ENCODE results near the gene PLCG2.

Gene PLCG2

DNA sequence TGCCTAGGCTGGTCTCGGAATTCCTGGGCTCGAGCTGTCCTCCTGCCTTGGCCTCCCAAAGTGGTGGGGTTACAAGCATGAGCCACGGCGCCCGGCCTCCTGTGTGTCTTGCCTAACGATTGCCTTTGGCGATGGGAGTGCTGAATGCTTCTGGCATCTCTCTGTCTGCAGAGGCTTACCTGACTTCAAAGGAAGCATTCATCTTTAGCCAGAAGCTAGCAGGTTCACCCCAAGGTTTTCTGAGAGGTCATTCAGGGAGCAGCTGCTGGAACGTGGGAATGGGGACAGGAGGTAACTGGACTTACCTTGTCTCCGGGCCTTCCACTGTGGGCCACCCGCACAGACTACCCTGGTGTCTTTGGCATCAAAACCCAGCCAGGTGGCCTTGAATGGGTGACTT lies 54.7 kb downstream of the PLCG2 start:
- no peak for DNase-seq (ENCODE audit: low read depth)
- H3K4me3 ChIP-seq (ENCODE audit: low read depth, low read length), result no peak overlapping the region
- TF ChIP-seq, protein P1, sequence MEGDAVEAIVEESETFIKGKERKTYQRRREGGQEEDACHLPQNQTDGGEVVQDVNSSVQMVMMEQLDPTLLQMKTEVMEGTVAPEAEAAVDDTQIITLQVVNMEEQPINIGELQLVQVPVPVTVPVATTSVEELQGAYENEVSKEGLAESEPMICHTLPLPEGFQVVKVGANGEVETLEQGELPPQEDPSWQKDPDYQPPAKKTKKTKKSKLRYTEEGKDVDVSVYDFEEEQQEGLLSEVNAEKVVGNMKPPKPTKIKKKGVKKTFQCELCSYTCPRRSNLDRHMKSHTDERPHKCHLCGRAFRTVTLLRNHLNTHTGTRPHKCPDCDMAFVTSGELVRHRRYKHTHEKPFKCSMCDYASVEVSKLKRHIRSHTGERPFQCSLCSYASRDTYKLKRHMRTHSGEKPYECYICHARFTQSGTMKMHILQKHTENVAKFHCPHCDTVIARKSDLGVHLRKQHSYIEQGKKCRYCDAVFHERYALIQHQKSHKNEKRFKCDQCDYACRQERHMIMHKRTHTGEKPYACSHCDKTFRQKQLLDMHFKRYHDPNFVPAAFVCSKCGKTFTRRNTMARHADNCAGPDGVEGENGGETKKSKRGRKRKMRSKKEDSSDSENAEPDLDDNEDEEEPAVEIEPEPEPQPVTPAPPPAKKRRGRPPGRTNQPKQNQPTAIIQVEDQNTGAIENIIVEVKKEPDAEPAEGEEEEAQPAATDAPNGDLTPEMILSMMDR (IDR thresholded peaks at IDR 0.05; ENCODE audit: low read depth, low read length, missing control alignments), result no peak
- in situ Hi-C loops (cut with HindIII; ENCODE audit: low sequenced_read_pairs), result no loop called here

DNA sequence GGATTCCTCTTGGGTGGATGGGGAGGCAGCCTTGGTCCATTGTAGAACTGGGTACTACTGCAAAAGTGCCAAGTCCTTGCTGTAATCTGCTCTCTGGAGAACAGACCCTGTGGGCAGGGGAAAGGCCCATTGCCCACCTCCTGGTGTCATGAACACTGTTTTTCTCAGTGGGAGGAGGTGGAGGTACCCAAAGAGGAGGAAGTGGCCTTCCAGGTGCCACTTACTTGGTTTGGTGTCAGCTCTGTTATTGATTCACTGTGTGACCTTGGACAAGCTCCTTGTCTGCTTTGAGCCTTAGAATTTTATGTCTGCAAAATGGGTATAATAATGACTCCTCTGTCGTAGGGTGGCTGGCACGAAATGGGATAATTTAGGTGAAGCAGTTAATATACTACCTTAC lies 55.8 kb downstream of the PLCG2 start:
- TF ChIP-seq, protein P1 (IDR thresholded peaks at IDR 0.05; ENCODE audit: low read depth, low read length, missing control alignments), result no peak
- DNase-seq (ENCODE audit: low read depth), result no peak
- H3K4me3 ChIP-seq (ENCODE audit: low read depth, low read length), result no peak overlapping the region
- in situ Hi-C loops (cut with HindIII; ENCODE audit: low sequenced_read_pairs), result no loop called here

DNA sequence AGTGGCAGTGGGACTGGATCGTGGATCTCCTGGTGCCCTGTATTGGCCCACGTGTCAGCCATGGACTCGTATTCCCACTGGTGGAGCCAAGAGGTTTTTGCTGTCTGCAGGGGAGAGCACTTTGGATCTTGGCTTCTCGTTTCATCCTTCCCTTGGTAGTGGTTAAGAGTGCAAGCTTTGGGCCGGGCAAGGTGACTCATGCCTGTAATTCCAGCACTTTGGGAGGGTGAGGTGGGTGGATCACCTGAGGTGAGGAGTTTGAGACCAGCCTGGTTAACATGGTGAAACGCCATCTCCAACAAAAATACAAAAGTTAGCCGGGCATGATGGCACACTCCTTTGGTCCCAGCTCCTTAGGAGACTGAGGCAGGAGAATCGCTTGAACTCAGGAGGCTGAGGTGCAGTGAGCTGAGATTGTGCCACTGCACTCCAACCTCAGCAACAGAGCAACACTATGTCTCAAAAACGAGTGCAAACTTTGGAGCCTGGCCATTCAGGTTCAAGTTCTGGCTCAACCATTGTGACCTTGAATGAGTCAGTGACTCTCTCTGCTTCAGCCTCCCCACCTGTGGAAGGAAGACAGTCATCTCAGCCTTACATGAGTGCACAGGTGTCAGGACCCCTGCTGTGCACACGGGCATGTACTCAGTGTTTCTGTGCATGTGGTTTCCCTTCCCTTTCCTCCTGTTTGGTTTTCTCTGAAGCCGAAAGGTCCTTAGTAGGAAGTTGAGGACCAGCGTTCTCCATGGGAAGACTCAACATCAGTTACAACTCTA lies 57.4 kb downstream of the PLCG2 start:
- TF ChIP-seq, protein P1 (IDR thresholded peaks at IDR 0.05; ENCODE audit: low read depth, low read length, missing control alignments), result no peak
- no peak overlapping the region for H3K4me3 ChIP-seq (ENCODE audit: low read depth, low read length)
- DNase-seq (ENCODE audit: low read depth), result no peak
- in situ Hi-C loops (cut with HindIII; ENCODE audit: low sequenced_read_pairs), result no loop called here

DNA sequence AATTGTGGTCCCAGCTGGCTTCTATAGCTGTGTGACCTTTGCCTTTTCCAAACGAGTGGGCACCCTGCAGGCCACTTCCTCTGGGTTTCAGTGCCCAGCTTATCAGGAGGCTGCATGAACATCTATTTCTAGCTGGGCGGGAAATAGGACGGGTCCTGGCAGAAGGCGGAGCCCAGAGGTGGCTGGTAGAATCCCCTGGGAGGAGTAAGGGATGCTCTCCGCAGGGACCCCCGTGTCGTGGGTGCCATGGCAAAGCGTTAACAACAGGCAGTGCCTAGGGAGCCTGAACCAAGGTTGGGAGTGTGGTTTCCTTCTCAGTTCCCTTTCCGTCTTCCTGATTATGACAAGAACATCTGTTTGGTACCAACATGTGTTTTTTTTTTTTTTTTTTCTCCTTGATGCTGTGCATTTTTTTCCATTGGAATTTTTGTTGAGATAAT lies 58.2 kb downstream of the PLCG2 start:
- DNase-seq (ENCODE audit: low read depth), result no peak
- in situ Hi-C loops (cut with HindIII; ENCODE audit: low sequenced_read_pairs), result no loop called here
- TF ChIP-seq, protein P1 (IDR thresholded peaks at IDR 0.05; ENCODE audit: low read depth, low read length, missing control alignments), result no peak
- no peak overlapping the region for H3K4me3 ChIP-seq (ENCODE audit: low read depth, low read length)

DNA sequence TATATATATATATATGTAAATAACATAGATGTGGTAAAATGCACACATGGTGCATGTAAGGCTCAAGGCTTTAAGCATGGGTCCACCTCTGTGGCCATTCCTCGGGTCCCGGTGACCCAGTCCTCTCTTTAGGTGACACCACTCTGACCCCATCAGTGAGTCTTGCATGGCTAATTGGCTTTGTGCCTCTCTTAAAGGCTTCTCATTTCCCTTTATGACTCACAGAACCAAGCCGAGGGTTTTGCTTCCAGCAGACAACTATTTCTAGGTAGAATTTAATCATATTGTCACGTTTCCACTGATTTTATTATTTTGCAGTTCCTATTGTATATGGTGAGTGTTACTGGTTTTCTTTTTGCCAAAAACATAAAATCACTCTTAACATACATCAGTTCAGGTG lies 59.7 kb downstream of the PLCG2 start:
- in situ Hi-C loops (cut with HindIII; ENCODE audit: low sequenced_read_pairs), result no loop called here
- TF ChIP-seq, protein P1 (IDR thresholded peaks at IDR 0.05; ENCODE audit: low read depth, low read length, missing control alignments), result no peak
- no peak for DNase-seq (ENCODE audit: low read depth)
- no peak overlapping the region for H3K4me3 ChIP-seq (ENCODE audit: low read depth, low read length)

DNA sequence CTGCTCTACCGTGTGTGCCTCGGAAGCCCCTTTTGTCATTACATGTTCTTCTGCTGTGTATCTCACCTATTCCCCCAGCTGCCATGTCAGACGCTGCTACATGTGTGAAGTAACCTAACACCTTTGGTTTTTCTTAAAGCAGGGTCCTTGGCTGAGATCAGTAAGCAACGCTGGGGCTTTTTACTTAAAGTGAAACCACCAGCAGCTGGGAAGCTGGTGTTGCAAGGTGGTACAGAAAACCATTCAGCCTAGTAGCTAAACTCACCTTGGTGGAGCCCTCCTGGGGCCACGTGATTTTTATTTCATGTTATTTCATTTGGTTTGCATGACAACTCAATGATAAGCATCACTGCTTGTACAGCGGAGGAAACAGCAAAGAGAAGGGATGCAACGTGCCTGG lies 62.6 kb downstream of the PLCG2 start:
- DNase-seq (ENCODE audit: low read depth), result no peak
- in situ Hi-C loops (cut with HindIII; ENCODE audit: low sequenced_read_pairs), result no loop called here
- TF ChIP-seq, protein P1 (IDR thresholded peaks at IDR 0.05; ENCODE audit: low read depth, low read length, missing control alignments), result no peak
- no peak overlapping the region for H3K4me3 ChIP-seq (ENCODE audit: low read depth, low read length)
